HepG2 (cell line): ENCODE data around the gene HYCC1. TPM values are rescaled to one million over a fixed set of nuclear protein-coding genes. Genes with fewer than 3 reads are reported as not detected.

Experiments
- AFF4 ChIP-seq: sonication (generic); formaldehyde crosslinking; IDR thresholded peaks from 2 replicates; pipeline ENCODE4 v1.4.0; 2020; ENCODE audit warnings: missing genetic modification reagents
- ARID3A ChIP-seq: IDR thresholded peaks from 2 replicates; pipeline ENCODE4 v1.6.1; 2012; ENCODE audit warnings: low read depth, low read length, improper control_type of control experiment
- BCLAF1 ChIP-seq: fragments of 450-650 bp; IDR thresholded peaks from 2 replicates; pipeline ENCODE4 v1.6.1; 2017; ENCODE audit warnings: mild to moderate bottlenecking
- CHD4 ChIP-seq: fragments of 200-600 bp; sonication (generic); IDR thresholded peaks from 2 replicates; pipeline ENCODE4 v1.7.0; 2017; ENCODE audit warnings: mild to moderate bottlenecking, low read length, borderline replicate concordance
- GLMP ChIP-seq: sonication (generic); formaldehyde crosslinking; IDR thresholded peaks from 2 replicates; pipeline ENCODE4 v1.9.0; 2021; ENCODE audit warnings: missing genetic modification reagents, mild to moderate bottlenecking, borderline replicate concordance
- MAFK ChIP-seq, 2 experiments: IDR thresholded peaks in 1 of 2; conservative IDR thresholded peaks in 1 of 2; 2 replicates each; pipeline ENCODE4 v1.6.1; 2011; ENCODE audit warnings: improper control_type of control experiment in 2 of 2, low read length in 2 of 2
- NBN ChIP-seq: fragments of 450-650 bp; conservative IDR thresholded peaks from 2 replicates; pipeline ENCODE4 v1.6.1; 2017
- NFIC ChIP-seq: IDR thresholded peaks from 2 replicates; pipeline ENCODE4 v1.6.1; 2012; ENCODE audit warnings: mild to moderate bottlenecking, low read length, inconsistent platforms
- NR2F2 ChIP-seq: IDR thresholded peaks from 2 replicates; pipeline ENCODE4 v1.6.1; 2012; ENCODE audit warnings: low read depth, inconsistent platforms, borderline replicate concordance
- PPARG ChIP-seq: conservative IDR thresholded peaks from 2 replicates; pipeline ENCODE4 v1.6.1; 2016; ENCODE audit warnings: missing biosample characterization, missing genetic modification reagents
- SAFB2 ChIP-seq: sonication (generic); formaldehyde crosslinking; IDR thresholded peaks from 2 replicates; pipeline ENCODE4 v1.5.1; 2020; ENCODE audit warnings: missing genetic modification reagents, low read depth, mild to moderate bottlenecking, borderline replicate concordance
- ZBTB14 ChIP-seq: sonication (generic); formaldehyde crosslinking; IDR thresholded peaks from 2 replicates; pipeline ENCODE4 v1.4.0; 2020; ENCODE audit warnings: missing genetic modification reagents
- ZBTB20 ChIP-seq: sonication (generic); formaldehyde crosslinking; IDR thresholded peaks from 2 replicates; pipeline ENCODE4 v1.8.1; 2023; ENCODE audit warnings: missing genetic modification reagents, low read depth, mild to moderate bottlenecking, borderline replicate concordance
- ZBTB42 ChIP-seq: sonication (generic); formaldehyde crosslinking; IDR thresholded peaks from 2 replicates; pipeline ENCODE4 v1.5.0; 2020; ENCODE audit warnings: mild to moderate bottlenecking, missing genetic modification reagents
- ZNF121 ChIP-seq: sonication (generic); formaldehyde crosslinking; IDR thresholded peaks from 2 replicates; pipeline ENCODE4 v1.5.0; 2020; ENCODE audit warnings: mild to moderate bottlenecking, missing genetic modification reagents
- ZNF354B ChIP-seq: sonication (generic); formaldehyde crosslinking; IDR thresholded peaks from 2 replicates; pipeline ENCODE4 v1.8.0; 2022; ENCODE audit warnings: mild to moderate bottlenecking, missing genetic modification reagents
- ZNF556 ChIP-seq: sonication (generic); formaldehyde crosslinking; IDR thresholded peaks from 2 replicates; pipeline ENCODE4 v1.4.0; 2020; ENCODE audit warnings: mild to moderate bottlenecking, missing genetic modification reagents, borderline replicate concordance
- polyA plus RNA-seq, 8 experiments: library from polyadenylated mRNA; depleted of rRNA in 3 of 8; stranded (reverse) in 7 of 8; unstranded in 1 of 8; fragments of >200 nt; fragmentation: Illumina TruSeq in 4 of 8; extraction: Trizol in 4 of 8; gene quantifications; 2 replicates each; pipeline versions ENCODE4 v1.2.1 to v1.2.3, GENCODE V29; 2011 to 2016; ENCODE audit warnings: low read depth in 4 of 8, missing spikeins in 1 of 8, mixed read lengths in 1 of 8; ENCODE audit not compliant: insufficient read depth in 1 of 8
- total RNA-seq, 5 experiments: library from RNA; depleted of rRNA; stranded (reverse); fragments of >200 nt; fragmentation: Illumina TruSeq; extraction: Trizol; gene quantifications; 2 replicates each; pipeline ENCODE4 v1.2.3, GENCODE V29; 2016; ENCODE audit warnings: low read depth in 1 of 5

HYCC1 gene
- total and polyA plus RNA-seq, 2 of the 13 experiments (the other 11 are each of a cell fraction or from before 2014, with no cell fraction given) = 9.5 to 41.8 TPM

DNA sequence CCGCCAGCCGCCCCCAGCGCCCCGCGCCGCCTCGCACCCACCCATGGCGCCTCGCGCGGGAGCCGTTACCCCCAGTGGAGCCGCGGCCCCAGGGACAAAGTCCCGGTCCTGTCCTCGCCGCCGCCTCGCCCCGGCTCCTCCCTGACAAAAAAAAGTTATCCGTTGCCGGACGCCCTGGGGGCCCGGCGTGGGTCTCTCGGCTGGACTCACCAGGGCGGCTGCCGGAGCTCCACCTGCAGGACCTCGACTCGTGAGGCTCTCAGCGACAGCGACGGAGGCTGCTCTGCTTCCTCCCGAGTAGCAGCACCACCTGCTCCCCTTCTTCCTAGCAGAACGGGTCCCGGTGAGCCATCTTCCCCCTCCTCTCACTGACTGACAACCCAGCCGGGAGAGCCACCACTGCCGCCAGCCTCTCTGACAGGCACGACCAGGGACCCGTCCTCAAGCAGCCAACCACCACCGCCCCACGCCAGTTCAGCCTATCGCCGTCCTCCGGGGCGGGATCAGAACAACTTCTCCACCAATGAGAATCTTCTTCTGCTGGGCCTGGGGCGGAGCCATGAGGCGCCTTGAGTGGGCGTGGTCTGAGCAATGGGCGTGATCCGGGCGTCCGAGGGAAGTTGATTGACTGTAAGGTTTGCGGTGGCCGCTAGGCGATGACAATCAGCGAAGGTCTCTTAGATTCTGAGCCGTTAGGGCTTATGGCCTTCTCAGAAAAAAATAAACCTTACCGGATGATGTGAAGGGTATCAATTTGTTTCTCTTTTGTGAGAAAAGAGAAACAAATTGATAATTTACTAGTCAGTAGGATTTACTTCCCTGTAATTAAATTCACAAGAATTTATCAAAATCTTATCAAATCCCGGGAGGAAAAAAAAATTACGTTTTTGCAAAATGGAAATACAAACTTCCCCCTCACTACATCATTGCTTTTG lies at the start of gene HYCC1 (continued):
- peak; percentile 62; the same call in 1 of the 2 replicates for TF ChIP-seq ARID3A
- no peak for TF ChIP-seq ZNF354B (CRISPR knock-in tag)
- no peak for TF ChIP-seq NBN
- TF ChIP-seq PPARG (CRISPR knock-in tag) = no peak
- no peak for TF ChIP-seq AFF4 (CRISPR knock-in tag)
- TF ChIP-seq MAFK (conservative IDR thresholded peaks at IDR 0.05 in 1 of 2, IDR thresholded peaks at IDR 0.05 in 1 of 2; ENCODE audit: low read length in 2 of 2) = no peak
- TF ChIP-seq CHD4 = no peak
- TF ChIP-seq BCLAF1 = no peak
- TF ChIP-seq NFIC = no peak
- TF ChIP-seq ZBTB14 (CRISPR knock-in tag) = no peak
- TF ChIP-seq SAFB2 (CRISPR knock-in tag) = no peak
- peak; percentile 28; the same call in 1 of the 2 replicates for TF ChIP-seq NR2F2
- TF ChIP-seq GLMP (CRISPR knock-in tag) = no peak
- no peak for TF ChIP-seq ZNF121 (CRISPR knock-in tag)
- 0 out of 2 replicates have a peak, but pooled peaks have one; percentile 41 for TF ChIP-seq ZBTB42 (CRISPR knock-in tag)
- TF ChIP-seq ZNF556 (CRISPR knock-in tag) = peak; percentile 62; the same call in 1 of the 2 replicates
- TF ChIP-seq ZBTB20 (CRISPR knock-in tag) = no peak
